Endothelial cell (in vitro differentiated cells): Measurements from ENCODE around the gene KCNQ1. TPM values are rescaled to one million over a fixed set of nuclear protein-coding genes. Genes with fewer than 3 reads are reported as not detected.

Experiments
- DNase-seq: peaks from one replicate; pipeline ENCODE4 v3.0.0; 2021; ENCODE audit warnings: low spot score
- H3K27ac Mint-ChIP-seq: one replicate; pipeline ENCODE4 v1.8.0; 2021; ENCODE audit warnings: mixed read lengths, inconsistent platforms; ENCODE audit not compliant: unreplicated experiment
- H3K27me3 Mint-ChIP-seq: one replicate; pipeline ENCODE4 v1.8.0; 2021; ENCODE audit warnings: mild to moderate bottlenecking, moderate library complexity, mixed read lengths, inconsistent platforms; ENCODE audit not compliant: unreplicated experiment
- H3K36me3 Mint-ChIP-seq: one replicate; pipeline ENCODE4 v1.8.0; 2021; ENCODE audit warnings: mild to moderate bottlenecking, low read depth, mixed read lengths, inconsistent platforms; ENCODE audit not compliant: unreplicated experiment
- H3K4me1 Mint-ChIP-seq: one replicate; pipeline ENCODE4 v1.8.0; 2021; ENCODE audit warnings: mild to moderate bottlenecking, mixed read lengths, inconsistent platforms; ENCODE audit not compliant: unreplicated experiment
- H3K4me3 Mint-ChIP-seq: one replicate; pipeline ENCODE4 v1.8.0; 2021; ENCODE audit warnings: mild to moderate bottlenecking, mixed read lengths, inconsistent platforms; ENCODE audit not compliant: unreplicated experiment
- H3K9me3 Mint-ChIP-seq: one replicate; pipeline ENCODE4 v1.8.0; 2021; ENCODE audit warnings: mixed read lengths, inconsistent platforms; ENCODE audit not compliant: unreplicated experiment
- CTCF ChIP-seq: fragments of 200-600 bp; sonication (generic); IDR thresholded peaks from one replicate; pipeline ENCODE4 v1.5.0; 2021; ENCODE audit warnings: antibody characterized with exemption; ENCODE audit not compliant: unreplicated experiment
- total RNA-seq: library from RNA; stranded (reverse); fragmentation: NEBNext Ultra II Directional; extraction: Animal tissue kit (Norgen Biotek cat#: 25700); gene quantifications from one replicate; pipeline ENCODE4 v1.2.1, GENCODE V29; 2021; ENCODE audit not compliant: unreplicated experiment

KCNQ1 gene
- total RNA-seq, 1 donor from 2014 or later = 35.3 TPM

DNA sequence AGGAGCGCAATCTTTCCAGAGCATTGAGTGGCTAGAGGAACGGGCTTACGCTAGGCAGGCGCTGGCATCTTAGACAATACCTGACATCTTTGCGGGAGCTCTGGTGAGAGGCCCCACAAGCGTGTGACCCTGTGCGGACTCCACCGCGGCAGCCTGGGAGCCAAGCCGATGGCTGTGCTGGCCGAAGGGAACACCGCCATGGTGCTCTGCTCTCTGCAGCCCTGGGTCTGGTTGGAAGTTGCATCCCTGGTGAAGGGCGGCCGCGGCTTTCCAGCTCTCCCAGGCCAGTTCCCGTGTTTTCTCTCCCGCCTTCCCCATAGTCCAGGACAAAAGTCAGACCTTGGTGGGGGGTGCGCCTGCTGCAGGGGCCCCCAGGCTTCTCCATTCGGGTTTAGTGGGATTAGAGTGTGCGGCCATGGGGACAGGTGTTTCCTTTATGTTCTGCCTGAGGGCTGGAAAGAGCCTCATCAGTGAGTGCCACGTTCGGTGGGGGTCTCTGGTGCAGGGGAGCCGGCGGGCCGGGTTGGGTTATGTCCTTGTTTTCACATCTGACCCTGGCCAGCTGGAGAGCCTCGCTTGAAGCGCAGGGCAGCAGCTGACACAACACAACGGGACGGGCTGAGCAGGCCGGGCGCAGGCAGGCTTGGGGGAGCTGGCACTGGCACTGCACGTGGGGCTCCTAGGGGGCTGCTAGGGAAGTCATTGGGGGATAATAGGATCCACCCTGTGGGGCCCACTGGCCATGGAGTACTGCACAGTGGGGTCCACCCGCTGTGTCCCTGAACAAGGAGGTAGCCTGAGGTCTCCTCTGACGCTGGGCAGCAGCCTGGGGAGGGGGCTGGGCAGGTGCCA, 94.8 kb downstream of the KCNQ1 start:
- H3K27ac Mint-ChIP-seq = no peak overlapping the region
- peaks cover 6% of the 10 kb centered on the region for H3K27me3 Mint-ChIP-seq
- TF ChIP-seq CTCF = no peak
- no peak for DNase-seq
- no peak overlapping the region for H3K4me3 Mint-ChIP-seq
- no peaks in the 10 kb centered on the region for H3K36me3 Mint-ChIP-seq
- no peaks in the 10 kb centered on the region for H3K4me1 Mint-ChIP-seq
- no peaks in the 10 kb centered on the region for H3K9me3 Mint-ChIP-seq

DNA sequence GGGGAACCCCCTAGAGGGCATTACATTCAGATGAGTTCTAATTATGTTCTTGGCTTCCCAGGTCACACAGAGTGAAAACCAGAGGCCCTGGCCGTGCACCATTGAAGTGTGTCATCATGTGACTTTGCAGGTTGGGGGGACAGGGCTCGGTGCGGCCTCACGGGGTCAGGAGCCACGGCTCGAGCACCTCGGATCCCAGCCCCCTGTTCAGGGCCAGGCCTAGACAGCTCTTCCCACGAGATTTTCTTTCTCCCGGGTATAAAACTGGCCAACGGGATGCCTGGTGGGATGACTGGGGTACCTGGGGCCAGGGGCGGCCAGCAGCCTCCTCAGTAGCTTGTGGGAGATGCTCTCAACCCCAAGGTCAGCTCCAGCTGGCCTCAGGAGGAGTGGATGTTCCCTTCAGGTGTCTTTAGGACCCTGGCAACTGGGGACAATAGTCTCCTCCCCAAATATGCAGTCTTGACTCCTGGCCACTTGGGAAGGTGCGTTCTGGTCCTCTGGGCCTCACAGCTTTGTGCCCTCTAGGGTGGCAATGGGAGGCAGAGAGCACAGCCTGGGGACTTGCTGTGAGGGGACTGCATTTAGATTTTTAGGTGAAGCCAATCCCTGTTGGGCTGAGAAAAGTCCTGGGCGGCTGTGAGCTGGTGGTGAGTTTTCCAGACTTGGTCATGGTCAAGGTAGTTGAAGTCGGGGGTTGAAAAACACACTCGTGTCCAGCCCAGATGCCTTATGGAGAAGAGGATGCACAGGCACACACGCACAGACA, 95.6 kb downstream of the KCNQ1 start:
- Mint-ChIP-seq H3K27me3 (peaks cover 6% of the 10 kb centered on the region), H3K4me1 (no peaks in the 10 kb centered on the region)

GRCh38 chr11:2540992-2541680, 96.3 kb downstream of the KCNQ1 start:
- no peaks in the 10 kb centered on the region for H3K36me3 Mint-ChIP-seq
- H3K4me1 Mint-ChIP-seq = no peaks in the 10 kb centered on the region
- DNase-seq = no peak
- peaks cover 6% of the 10 kb centered on the region for H3K27me3 Mint-ChIP-seq
- H3K9me3 Mint-ChIP-seq = no peaks in the 10 kb centered on the region
- H3K4me3 Mint-ChIP-seq = no peak overlapping the region
- H3K27ac Mint-ChIP-seq = no peak overlapping the region
- TF ChIP-seq CTCF = no peak

More for the DNA sequence above, 95.6 kb downstream of the KCNQ1 start:
- Mint-ChIP-seq H3K4me3 (no peak overlapping the region), H3K27ac (no peak overlapping the region), H3K9me3 (no peaks in the 10 kb centered on the region), H3K36me3 (no peaks in the 10 kb centered on the region)
- DNase-seq = no peak
- no peak for TF ChIP-seq CTCF

DNA sequence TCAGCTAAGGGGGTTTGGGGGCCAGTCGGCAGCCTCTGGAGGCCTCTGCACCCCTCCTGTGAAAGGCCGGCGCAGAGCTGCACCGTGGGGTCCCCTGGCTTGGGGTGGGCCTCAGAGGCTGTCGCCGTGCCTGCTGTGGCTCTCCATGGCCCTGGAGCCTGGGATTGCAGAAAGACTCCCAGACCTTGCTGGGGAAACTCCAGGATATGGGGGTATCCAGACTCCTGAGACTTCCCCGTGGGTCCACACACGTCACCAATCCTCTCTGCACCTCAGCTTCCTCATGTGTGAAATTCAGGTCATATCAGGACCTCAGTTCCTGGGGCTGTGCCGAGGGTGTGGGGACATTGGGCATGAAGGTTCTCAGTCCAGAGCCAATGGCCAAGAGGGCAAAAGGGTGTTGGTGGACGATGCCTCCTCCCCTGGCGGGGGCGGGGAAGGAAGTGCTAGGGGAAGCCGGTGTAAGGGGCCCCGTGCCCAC, 97.1 kb downstream of the KCNQ1 start:
- no peaks in the 10 kb centered on the region for H3K9me3 Mint-ChIP-seq
- H3K4me1 Mint-ChIP-seq = no peaks in the 10 kb centered on the region

More for the DNA sequence above, 97.1 kb downstream of the KCNQ1 start:
- H3K36me3 Mint-ChIP-seq = no peaks in the 10 kb centered on the region
- DNase-seq = no peak
- H3K4me3 Mint-ChIP-seq = no peak overlapping the region
- TF ChIP-seq CTCF = no peak
- peaks cover 6% of the 10 kb centered on the region for H3K27me3 Mint-ChIP-seq
- H3K27ac Mint-ChIP-seq = no peak overlapping the region
